IMR-90 (cell line): ENCODE measurements around the gene MED23. TPM values are rescaled to one million over a fixed set of nuclear protein-coding genes. Genes with fewer than 3 reads are reported as not detected.
A peak's percentile ranks its signal among the peaks of the same experiment; 100 is the strongest.

Experiments
- ATAC-seq: fragments of 200-7000 bp; cut with Tn5 transposase; 2 replicates; pipeline ENCODE4 v1.9.1; 2020; ENCODE audit warnings: low read depth, mild to moderate bottlenecking, moderate library complexity
- BruUV-seq: library from RNA; stranded (reverse); fragments of 400-500 nt; replicated peaks from 2 replicates; lab custom pipeline; 2021; lab: Mats Ljungman, UMichigan
- CTCF ChIA-PET: fragments of 300-600 bp; formaldehyde crosslinking; extraction: SDS; loops from one replicate; lab custom pipeline; 2021; ENCODE audit warnings: antibody characterized with exemption; lab: Yijun Ruan, JAX
- POLR2A ChIA-PET: fragments of 300-600 bp; sonication (Branson Sonifier 250); formaldehyde crosslinking; loops from one replicate; lab custom pipeline; 2022; ENCODE audit warnings: antibody characterized with exemption; ENCODE audit not compliant: unreplicated experiment; lab: Charles Lee
- DNase-seq: peaks from one replicate; pipeline ENCODE4 v3.0.0; 2013
- H2AFZ ChIP-seq: replicated peaks from 2 replicates; pipeline ENCODE3; 2013; ENCODE audit warnings: low read length, mild to moderate bottlenecking; ENCODE audit not compliant: poor library complexity
- H2AK5ac ChIP-seq: 2 replicates; pipeline ENCODE4 v1.6.1; 2013; ENCODE audit warnings: low read depth, low read length, inconsistent platforms
- H2AK9ac ChIP-seq: replicated peaks from 2 replicates; pipeline ENCODE3; 2013; ENCODE audit warnings: mild to moderate bottlenecking, low read depth, low read length, moderate library complexity; ENCODE audit not compliant: poor library complexity
- H2BK120ac ChIP-seq: 2 replicates; pipeline ENCODE4 v1.6.1; 2013; ENCODE audit warnings: low read depth, low read length, inconsistent platforms
- H2BK15ac ChIP-seq: 3 replicates; pipeline ENCODE4 v1.6.1; 2013; ENCODE audit warnings: low read depth, low read length, inconsistent platforms
- H2BK20ac ChIP-seq: 2 replicates; pipeline ENCODE4 v1.6.1; 2013; ENCODE audit warnings: low read depth, mild to moderate bottlenecking, inconsistent platforms, low read length, moderate library complexity
- H2BK5ac ChIP-seq: 2 replicates; pipeline ENCODE4 v1.6.1; 2013; ENCODE audit warnings: mild to moderate bottlenecking, low read depth, low read length, inconsistent platforms; ENCODE audit not compliant: poor library complexity, severe bottlenecking
- H3K14ac ChIP-seq: replicated peaks from 2 replicates; pipeline ENCODE4 v1.6.1; 2013; ENCODE audit warnings: low read depth, low read length, inconsistent platforms
- H3K18ac ChIP-seq: 2 replicates; pipeline ENCODE4 v1.6.1; 2013; ENCODE audit warnings: low read depth, low read length, control low read depth
- H3K23ac ChIP-seq: 2 replicates; pipeline ENCODE4 v1.6.1; 2013; ENCODE audit warnings: low read depth, low read length, inconsistent platforms
- H3K27ac ChIP-seq: 2 replicates; pipeline ENCODE4 v1.5.1; 2013; ENCODE audit warnings: mild to moderate bottlenecking, control low read depth, low read length; ENCODE audit not compliant: insufficient read depth
- H3K27me3 ChIP-seq: 2 replicates; pipeline ENCODE4 v1.6.1; 2013; ENCODE audit warnings: low read length; ENCODE audit not compliant: control insufficient read depth, insufficient read depth
- H3K36me3 ChIP-seq: 2 replicates; pipeline ENCODE4 v1.6.1; 2013; ENCODE audit warnings: low read length, mixed read lengths; ENCODE audit not compliant: control insufficient read depth, insufficient read depth
- H3K4ac ChIP-seq: 2 replicates; pipeline ENCODE4 v1.6.1; 2013; ENCODE audit warnings: low read depth, low read length, inconsistent platforms
- H3K4me1 ChIP-seq: 2 replicates; pipeline ENCODE4 v1.6.1; 2013; ENCODE audit warnings: low read length, mixed read lengths; ENCODE audit not compliant: control insufficient read depth, insufficient read depth
- H3K4me2 ChIP-seq: 2 replicates; pipeline ENCODE4 v1.6.1; 2013; ENCODE audit warnings: low read depth, mild to moderate bottlenecking, control low read depth, low read length, moderate library complexity
- H3K4me3 ChIP-seq: 2 replicates; pipeline ENCODE4 v1.5.1; 2013; ENCODE audit warnings: low read depth, mild to moderate bottlenecking, control low read depth, low read length, moderate library complexity; ENCODE audit not compliant: insufficient read depth
- H3K56ac ChIP-seq: 2 replicates; pipeline ENCODE4 v1.6.1; 2013; ENCODE audit warnings: low read length, inconsistent platforms; ENCODE audit not compliant: insufficient read depth; ENCODE audit errors: extremely low read depth
- H3K79me1 ChIP-seq, 2 experiments: 2 replicates each; pipeline ENCODE4 v1.6.1; 2013; ENCODE audit warnings: low read length in 2 of 2, inconsistent platforms in 1 of 2, low read depth in 1 of 2
- H3K9ac ChIP-seq: 2 replicates; pipeline ENCODE4 v1.6.1; 2013; ENCODE audit warnings: low read depth, low read length, control low read depth
- H3K9me1 ChIP-seq: 2 replicates; pipeline ENCODE4 v1.6.1; 2013; ENCODE audit warnings: low read length, inconsistent platforms; ENCODE audit not compliant: insufficient read depth
- H3K9me3 ChIP-seq: 2 replicates; pipeline ENCODE4 v1.6.1; 2013; ENCODE audit warnings: low read length; ENCODE audit not compliant: control insufficient read depth, insufficient read depth
- H4K20me1 ChIP-seq: 2 replicates; pipeline ENCODE4 v1.6.1; 2013; ENCODE audit warnings: low read length, inconsistent platforms; ENCODE audit not compliant: insufficient read depth
- H4K5ac ChIP-seq: 2 replicates; pipeline ENCODE4 v1.6.1; 2013; ENCODE audit warnings: mild to moderate bottlenecking, low read depth, low read length, control low read depth
- H4K8ac ChIP-seq, 2 experiments: 2 replicates each; pipeline ENCODE4 v1.6.1; 2013; ENCODE audit warnings: low read depth in 2 of 2, low read length in 2 of 2, control low read depth in 1 of 2, inconsistent platforms in 1 of 2
- H4K91ac ChIP-seq: 2 replicates; pipeline ENCODE4 v1.6.1; 2013; ENCODE audit warnings: low read depth, low read length, inconsistent platforms; ENCODE audit not compliant: insufficient read depth
- CEBPB ChIP-seq: IDR thresholded peaks from 2 replicates; pipeline ENCODE4 v1.6.1; 2012; ENCODE audit warnings: low read depth, low read length, improper control_type of control experiment
- POLR2A ChIP-seq: IDR thresholded peaks from 2 replicates; pipeline ENCODE4 v1.6.1; 2012; ENCODE audit warnings: mild to moderate bottlenecking, low read depth, low read length
- RAD21 ChIP-seq: IDR thresholded peaks from 2 replicates; pipeline ENCODE4 v1.6.1; 2012; ENCODE audit warnings: low read length, improper control_type of control experiment
- WGBS, 2 experiments: methylation state at CpG; one replicate each; pipeline versions ENCODE4 v1.1.5 to v1.1.7; 2013; ENCODE audit warnings: missing lambda C conversion rate in 2 of 2; ENCODE audit not compliant: insufficient read length in 1 of 2; ENCODE audit errors: extremely low coverage in 2 of 2; 5-methylcytosine and 5-hydroxymethylcytosine counted together
- dilution Hi-C: fragments of 300-500 bp; cut with HindIII; formaldehyde crosslinking; loops from one replicate; pipeline ENCODE4 v1.14.3; 2018; ENCODE audit warnings: low sequenced_read_pairs; ENCODE audit not compliant: unreplicated experiment
- in situ Hi-C: fragments of 300-500 bp; cut with MboI; formaldehyde crosslinking; loops from 3 replicates; pipeline ENCODE4 v1.14.3; 2019; ENCODE audit warnings: low sequenced_read_pairs, inconsistent platforms, mixed read lengths
- intact Hi-C: fragments of 100-400 bp; cut with micrococcal nuclease; formaldehyde crosslinking; loops from 2 replicates; pipeline ENCODE4 v1.10.0; 2022
- polyA plus RNA-seq, 3 experiments: library from polyadenylated mRNA; depleted of rRNA; stranded (reverse); fragments of >200 nt; gene quantifications; 2 replicates each; pipeline ENCODE4 v1.2.3, GENCODE V29; 2012; ENCODE audit warnings: low replicate concordance in 1 of 3
- total RNA-seq: library from RNA; depleted of rRNA; stranded (reverse); fragments of >200 nt; gene quantifications from 2 replicates; pipeline ENCODE4 v1.2.3, GENCODE V29; 2012

Gene MED23
- total and polyA plus RNA-seq, 2 of the 4 experiments (the other 2 are of a cell fraction): 16.0 to 40.7 TPM

DNA sequence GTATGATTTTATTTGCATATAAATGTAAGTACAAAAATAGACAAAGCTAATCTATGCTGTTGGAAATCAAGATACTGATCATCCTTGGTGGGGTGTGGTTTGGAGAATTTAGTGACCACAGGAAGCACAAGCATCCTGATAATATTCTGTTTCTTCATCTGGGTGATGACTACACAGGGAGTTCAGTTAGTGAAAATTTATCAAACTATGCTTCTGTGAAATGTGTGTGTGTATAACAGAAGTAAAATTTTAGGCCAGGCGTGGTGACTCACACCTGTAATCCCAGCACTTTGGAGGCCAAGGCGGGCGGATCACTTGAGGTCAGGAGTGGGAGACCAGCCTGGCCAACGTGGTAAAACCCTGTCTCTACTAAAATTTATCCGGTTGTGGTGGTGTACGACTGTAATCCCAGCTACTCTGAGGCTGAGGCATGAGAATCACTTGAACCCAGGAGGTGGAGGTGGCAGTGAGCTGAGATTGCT lies 29.6 kb upstream of the MED23 start:
- Histone ChIP-seq H3K27me3 (no peaks in the 10 kb centered on the region), H3K4ac (no peak overlapping the region), H4K20me1 (no peaks in the 10 kb centered on the region), H2AK9ac (no peak overlapping the region), H3K9ac (no peak overlapping the region), H2AFZ (no peak overlapping the region), H2AK5ac (no peak overlapping the region), H3K36me3 (no peaks in the 10 kb centered on the region), H3K27ac (no peak overlapping the region; the same call in 1 of the 2 replicates), H2BK5ac (peak overlapping the region; percentile 4), H3K56ac (no peak overlapping the region), H2BK120ac (no peak overlapping the region), H4K5ac (peak overlapping the region; percentile 46; the same call in 1 of the 2 replicates), H3K18ac (0 out of 2 replicates have a peak overlapping the region, but pooled peaks have one; percentile 25), H2BK15ac (no peak overlapping the region), H2BK20ac (no peak overlapping the region), H3K23ac (no peak overlapping the region), H3K14ac (no peak overlapping the region), H3K4me1 (peaks cover 5% of the 10 kb centered on the region), H3K4me2 (no peak overlapping the region), H3K9me3 (no peaks in the 10 kb centered on the region), H3K79me1 (no peaks in the 10 kb centered on the region), H3K4me3 (no peak overlapping the region), H4K8ac (no peak overlapping the region), H3K9me1 (peaks cover 3% of the 10 kb centered on the region; the same call in 1 of the 2 replicates), H4K91ac (no peak overlapping the region)
- no TSS peak for BruUV-seq
- in situ Hi-C loops (no loop called here), dilution Hi-C loops (no loop called here), intact Hi-C loops (no loop called here)
- peak; percentile 78 for ATAC-seq
- POLR2A ChIA-PET: no interaction called here
- CTCF ChIA-PET: no interaction called here
- no peak for TF ChIP-seq POLR2A
- no peak for TF ChIP-seq RAD21
- TF ChIP-seq CEBPB: peak; percentile 56
- peak; percentile 85 for DNase-seq
- WGBS, 2 experiments: 62% methylated on average over 2 of the region's 6 CpGs; no CpG with 5 or more reads in 1 of the 2 experiments
